Mesendoderm (in vitro differentiated cells): ENCODE results near the gene TMEM86A.

ENCODE experiments used
- DNase-seq: peaks from one replicate; pipeline ENCODE4 v3.0.0; 2013
- H2AK5ac ChIP-seq: 2 replicates; pipeline ENCODE4 v1.6.1; 2013; ENCODE audit warnings: low read length, inconsistent platforms
- H2BK120ac ChIP-seq: 2 replicates; pipeline ENCODE4 v1.6.1; 2013; ENCODE audit warnings: low read depth, mild to moderate bottlenecking, low read length, moderate library complexity, mixed read lengths
- H2BK15ac ChIP-seq: replicated peaks from 2 replicates; pipeline ENCODE4 v1.6.1; 2013; ENCODE audit warnings: low read depth, mild to moderate bottlenecking, moderate library complexity
- H2BK5ac ChIP-seq: 2 replicates; pipeline ENCODE4 v1.6.1; 2013; ENCODE audit warnings: low read length, inconsistent platforms
- H3K18ac ChIP-seq: 2 replicates; pipeline ENCODE4 v1.6.1; 2013; ENCODE audit warnings: mild to moderate bottlenecking, low read length, mixed read lengths
- H3K23ac ChIP-seq: one replicate; pipeline ENCODE4 v1.6.1; 2013; ENCODE audit warnings: low read length
- H3K27ac ChIP-seq: 2 replicates; pipeline ENCODE4 v1.5.1; 2013; ENCODE audit warnings: low read depth, mild to moderate bottlenecking, inconsistent platforms, low read length, moderate library complexity
- H3K27me3 ChIP-seq: 2 replicates; pipeline ENCODE4 v1.6.1; 2013; ENCODE audit warnings: low read length, control low read depth, mild to moderate bottlenecking, inconsistent platforms; ENCODE audit not compliant: insufficient read depth, poor library complexity
- H3K36me3 ChIP-seq: 2 replicates; pipeline ENCODE4 v1.6.1; 2013; ENCODE audit warnings: low read length, inconsistent platforms; ENCODE audit not compliant: control insufficient read depth, insufficient read depth
- H3K4ac ChIP-seq: one replicate; pipeline ENCODE4 v1.6.1; 2013; ENCODE audit warnings: low read depth, mild to moderate bottlenecking, low read length, moderate library complexity
- H3K4me1 ChIP-seq: 2 replicates; pipeline ENCODE4 v1.6.1; 2013; ENCODE audit warnings: low read depth, low read length, inconsistent platforms; ENCODE audit not compliant: control insufficient read depth
- H3K4me2 ChIP-seq: 2 replicates; pipeline ENCODE4 v1.6.1; 2013; ENCODE audit warnings: low read length
- H3K4me3 ChIP-seq: 2 replicates; pipeline ENCODE4 v1.5.1; 2013; ENCODE audit warnings: mild to moderate bottlenecking, low read length
- H3K56ac ChIP-seq: one replicate; pipeline ENCODE4 v1.6.1; 2013; ENCODE audit warnings: low read length
- H3K79me1 ChIP-seq: 2 replicates; pipeline ENCODE4 v1.6.1; 2013; ENCODE audit warnings: low read length, inconsistent platforms
- H3K79me2 ChIP-seq: 2 replicates; pipeline ENCODE4 v1.6.1; 2013; ENCODE audit warnings: mild to moderate bottlenecking, low read length; ENCODE audit not compliant: control insufficient read depth, insufficient read depth
- H3K9ac ChIP-seq: 2 replicates; pipeline ENCODE4 v1.6.1; 2013; ENCODE audit warnings: low read length, inconsistent platforms
- H4K5ac ChIP-seq: one replicate; pipeline ENCODE4 v1.6.1; 2013; ENCODE audit warnings: low read length
- H4K8ac ChIP-seq: one replicate; pipeline ENCODE4 v1.6.1; 2013; ENCODE audit warnings: low read depth, mild to moderate bottlenecking, control low read depth, low read length, moderate library complexity
- WGBS: extraction: QIAGEN DNeasy Blood & Tissue Kit; methylation state at CpG from one replicate; pipeline ENCODE4 v1.1.7; 2013; ENCODE audit warnings: low lambda C conversion rate, missing lambda C conversion rate; ENCODE audit not compliant: insufficient coverage; ENCODE audit errors: extremely low coverage; 5-methylcytosine and 5-hydroxymethylcytosine counted together

TMEM86A gene

GRCh38 chr11:18731949-18732821 lies 33.6 kb downstream of the TMEM86A start:
- peak; percentile 54 for DNase-seq
- H3K23ac ChIP-seq = no peak overlapping the region
- no peak overlapping the region for H3K9ac ChIP-seq
- H2BK120ac ChIP-seq = no peak overlapping the region
- H3K56ac ChIP-seq = no peak overlapping the region
- no peak overlapping the region for H3K4me2 ChIP-seq
- WGBS = no CpG with 5 or more reads among the region's 11 CpGs
- H4K5ac ChIP-seq = no peak overlapping the region
- no peaks in the 10 kb centered on the region for H3K79me1 ChIP-seq
- H3K79me2 ChIP-seq = no peaks in the 10 kb centered on the region
- H2AK5ac ChIP-seq = no peak overlapping the region
- no peaks in the 10 kb centered on the region for H3K36me3 ChIP-seq
- no peak overlapping the region for H2BK5ac ChIP-seq
- H3K27me3 ChIP-seq = no peaks in the 10 kb centered on the region
- no peak overlapping the region for H2BK15ac ChIP-seq
- H3K4me1 ChIP-seq = no peaks in the 10 kb centered on the region
- no peak overlapping the region for H4K8ac ChIP-seq
- H3K18ac ChIP-seq = no peak overlapping the region
- no peak overlapping the region for H3K4me3 ChIP-seq
- no peak overlapping the region for H3K4ac ChIP-seq
- no peak overlapping the region for H3K27ac ChIP-seq

GRCh38 chr11:18733202-18733601 lies 34.6 kb downstream of the TMEM86A start:
- H3K27me3 ChIP-seq = no peaks in the 10 kb centered on the region
- no peak overlapping the region for H3K4me3 ChIP-seq
- H4K8ac ChIP-seq = no peak overlapping the region
- H3K56ac ChIP-seq = no peak overlapping the region
- H3K18ac ChIP-seq = no peak overlapping the region
- H3K79me2 ChIP-seq = no peaks in the 10 kb centered on the region
- no peak overlapping the region for H3K4ac ChIP-seq
- H3K4me2 ChIP-seq = no peak overlapping the region
- no peak overlapping the region for H3K23ac ChIP-seq
- H2AK5ac ChIP-seq = no peak overlapping the region
- H3K9ac ChIP-seq = no peak overlapping the region
- no peak overlapping the region for H2BK120ac ChIP-seq
- no CpG with 5 or more reads among the region's 16 CpGs for WGBS
- H3K36me3 ChIP-seq = no peaks in the 10 kb centered on the region
- H3K27ac ChIP-seq = no peak overlapping the region
- no peak for DNase-seq
- no peaks in the 10 kb centered on the region for H3K4me1 ChIP-seq
- H4K5ac ChIP-seq = no peak overlapping the region
- no peaks in the 10 kb centered on the region for H3K79me1 ChIP-seq
- H2BK15ac ChIP-seq = no peak overlapping the region
- H2BK5ac ChIP-seq = no peak overlapping the region

GRCh38 chr11:18736590-18737148 lies 38.1 kb downstream of the TMEM86A start:
- Histone ChIP-seq H3K18ac (no peak overlapping the region), H2BK5ac (no peak overlapping the region), H2BK15ac (no peak overlapping the region), H3K23ac (no peak overlapping the region), H3K4me1 (no peaks in the 10 kb centered on the region), H3K79me1 (no peaks in the 10 kb centered on the region), H3K4me3 (no peak overlapping the region), H3K9ac (no peak overlapping the region), H2BK120ac (no peak overlapping the region), H2AK5ac (no peak overlapping the region), H4K8ac (no peak overlapping the region), H3K27me3 (no peaks in the 10 kb centered on the region), H3K79me2 (no peaks in the 10 kb centered on the region), H3K4ac (no peak overlapping the region), H3K36me3 (no peaks in the 10 kb centered on the region), H4K5ac (no peak overlapping the region), H3K4me2 (no peak overlapping the region), H3K56ac (no peak overlapping the region), H3K27ac (no peak overlapping the region)
- peak; percentile 56 for DNase-seq
- no CpG with 5 or more reads among the region's 10 CpGs for WGBS

- no peak overlapping the region for H3K9ac ChIP-seq
- no peak overlapping the region for H2AK5ac ChIP-seq
- H3K79me1 ChIP-seq = no peaks in the 10 kb centered on the region
- no peak overlapping the region for H3K4me2 ChIP-seq
- no peak overlapping the region for H3K27ac ChIP-seq
- no peaks in the 10 kb centered on the region for H3K27me3 ChIP-seq
- H3K23ac ChIP-seq = no peak overlapping the region
- no peaks in the 10 kb centered on the region for H3K36me3 ChIP-seq
- no peak overlapping the region for H3K4me3 ChIP-seq
- no peak overlapping the region for H2BK120ac ChIP-seq
- no peak overlapping the region for H3K56ac ChIP-seq
- no CpG with 5 or more reads among the region's 8 CpGs for WGBS
- no peak overlapping the region for H4K5ac ChIP-seq
- no peak overlapping the region for H2BK15ac ChIP-seq
- H3K4ac ChIP-seq = no peak overlapping the region
- H3K79me2 ChIP-seq = no peaks in the 10 kb centered on the region
- no peak overlapping the region for H2BK5ac ChIP-seq
- no peaks in the 10 kb centered on the region for H3K4me1 ChIP-seq
- DNase-seq = no peak
- no peak overlapping the region for H4K8ac ChIP-seq
- H3K18ac ChIP-seq = no peak overlapping the region
Measured at GRCh38 chr11:18737642-18738041, 39.1 kb downstream of the TMEM86A start.

GRCh38 chr11:18739685-18740084 lies 41.1 kb downstream of the TMEM86A start:
- DNase-seq = no peak
- no peak overlapping the region for H2BK15ac ChIP-seq
- WGBS = no CpG with 5 or more reads among the region's 4 CpGs
- H2BK5ac ChIP-seq = no peak overlapping the region
- no peaks in the 10 kb centered on the region for H3K27me3 ChIP-seq
- H3K4me2 ChIP-seq = no peak overlapping the region
- H3K27ac ChIP-seq = no peak overlapping the region
- no peak overlapping the region for H2AK5ac ChIP-seq
- no peaks in the 10 kb centered on the region for H3K79me1 ChIP-seq
- no peak overlapping the region for H4K5ac ChIP-seq
- no peak overlapping the region for H3K56ac ChIP-seq
- H3K4me3 ChIP-seq = no peak overlapping the region
- no peaks in the 10 kb centered on the region for H3K79me2 ChIP-seq
- H3K9ac ChIP-seq = no peak overlapping the region
- H3K4ac ChIP-seq = no peak overlapping the region
- no peaks in the 10 kb centered on the region for H3K36me3 ChIP-seq
- no peak overlapping the region for H3K18ac ChIP-seq
- H4K8ac ChIP-seq = no peak overlapping the region
- no peak overlapping the region for H3K23ac ChIP-seq
- no peaks in the 10 kb centered on the region for H3K4me1 ChIP-seq
- H2BK120ac ChIP-seq = no peak overlapping the region
